Renal pelvis (tissue), 4 donors: ENCODE results near the gene ENDOD1. TPM values are rescaled to one million over a fixed set of nuclear protein-coding genes. Genes with fewer than 3 reads are reported as not detected.

ENCODE experiments used
- DNase-seq: peaks from one replicate; pipeline ENCODE4 v3.0.0-alpha.2; 2013
- polyA plus RNA-seq, 3 donors: library from polyadenylated mRNA; unstranded; fragments of 120-200 nt; gene quantifications; one replicate each; pipeline ENCODE4 v1.2.1, GENCODE V29; 2013; ENCODE audit not compliant: insufficient read length in 3 of 3

ENDOD1 gene
- polyA plus RNA-seq, 3 donors: 18.6 to 21.6 (median 19.3) TPM

GRCh38 chr11:95070471-95070870 is 19.2 kb upstream of the ENDOD1 start:
- DNase-seq: no peak

- DNase-seq: no peak
Observed at GRCh38 chr11:95072948-95073347, 16.7 kb upstream of the ENDOD1 start.

DNA sequence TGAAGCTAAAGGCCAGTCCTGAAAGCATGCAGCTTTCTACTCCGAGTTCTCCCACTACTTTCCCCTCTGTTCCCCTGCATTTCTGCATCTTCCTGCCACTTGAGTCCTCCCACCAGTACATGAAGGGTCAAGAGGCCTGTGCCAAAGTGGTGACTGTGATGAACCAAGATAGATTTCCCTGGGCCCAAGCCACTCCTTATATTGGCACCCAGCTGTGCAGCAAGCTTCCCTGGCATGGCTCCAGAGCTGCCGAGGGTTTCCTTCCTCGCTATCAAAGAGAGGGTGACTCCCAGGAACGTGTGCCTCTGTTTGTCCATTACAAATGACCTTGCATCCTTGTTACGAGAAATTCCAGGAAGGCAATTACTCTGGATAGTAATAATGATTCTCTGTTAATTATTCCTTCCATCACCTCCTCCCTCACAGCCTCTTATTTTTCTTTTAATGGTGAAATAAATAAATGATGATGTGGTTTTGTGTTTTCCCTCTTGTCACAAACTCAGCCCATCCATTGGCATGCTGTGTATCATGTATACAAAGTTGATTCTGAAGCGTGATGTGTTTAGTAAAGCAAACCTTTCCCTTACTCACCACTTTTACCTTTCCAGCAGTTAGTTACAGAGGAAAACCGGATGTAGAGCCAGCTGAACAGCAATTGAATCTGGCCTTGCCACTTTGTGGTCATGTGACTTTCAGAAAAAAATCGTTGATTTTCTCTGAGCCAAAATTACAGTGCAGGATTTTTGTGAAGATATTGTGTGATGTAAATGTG is 14.7 kb upstream of the ENDOD1 start:
- no peak for DNase-seq

- no peak for DNase-seq
Observed at GRCh38 chr11:95076416-95076815, 13.2 kb upstream of the ENDOD1 start.

DNA sequence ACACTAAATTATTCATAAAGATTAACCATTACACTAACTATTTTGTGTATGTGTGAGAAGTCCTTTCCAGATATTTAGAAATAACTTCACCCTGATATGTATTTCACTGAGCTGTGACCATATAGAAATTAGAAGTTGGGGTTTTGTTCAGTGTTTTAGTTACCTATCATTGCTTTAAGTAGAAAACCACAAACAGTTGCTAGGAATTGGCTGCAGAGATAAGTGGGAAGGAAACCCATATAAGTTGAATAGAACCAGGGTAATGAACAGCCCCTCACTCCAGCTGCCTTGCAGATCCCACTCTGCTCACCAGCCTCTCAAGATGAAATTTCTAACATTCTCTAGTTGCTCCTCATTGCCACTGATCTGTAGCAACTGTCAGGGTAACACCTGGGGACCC is 12.7 kb upstream of the ENDOD1 start:
- no peak for DNase-seq

- DNase-seq: no peak
Observed at GRCh38 chr11:95078526-95078925, 11.1 kb upstream of the ENDOD1 start.

DNA sequence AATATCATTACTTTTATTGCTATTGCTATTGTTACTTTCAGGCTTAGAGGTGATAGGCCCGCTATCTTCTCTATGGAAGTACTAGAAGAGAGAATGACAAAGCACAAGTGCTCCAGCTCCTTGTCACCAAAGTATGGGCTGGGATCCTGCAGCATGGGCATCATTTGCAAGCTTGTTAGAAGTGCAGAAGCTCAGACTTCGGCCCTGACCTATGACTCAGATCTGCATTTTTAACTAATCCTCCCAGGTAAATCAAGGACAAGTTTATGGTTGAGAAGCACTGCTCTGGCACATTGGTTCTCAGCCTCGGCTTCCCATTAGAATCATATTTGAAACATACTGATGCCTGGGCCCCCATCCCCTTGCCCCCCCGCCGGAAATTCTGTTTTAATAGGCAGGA is 8.6 kb upstream of the ENDOD1 start:
- DNase-seq: no peak

- no peak for DNase-seq
Observed at GRCh38 chr11:95081412-95081811, 8.2 kb upstream of the ENDOD1 start.

- DNase-seq: no peak
Observed at GRCh38 chr11:95082576-95083001, 7.1 kb upstream of the ENDOD1 start.

DNA sequence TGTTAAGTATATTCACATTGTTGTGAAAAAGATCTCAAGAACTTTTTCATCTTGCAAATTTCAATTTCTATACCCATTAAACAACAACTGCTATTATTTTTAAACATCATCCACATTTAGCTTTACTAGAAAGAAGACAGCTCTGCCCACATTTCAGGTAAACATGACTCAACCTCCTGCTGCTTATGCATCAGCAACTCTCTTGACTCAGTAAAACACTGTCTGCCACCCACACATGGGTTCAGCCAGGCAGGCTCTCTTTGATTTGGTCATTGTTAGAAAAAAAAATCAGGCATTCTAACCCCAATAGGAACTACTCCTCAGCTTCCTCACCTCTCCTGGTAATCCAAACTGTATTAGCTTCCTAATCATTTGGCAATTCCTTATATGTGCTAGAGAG is 5.1 kb upstream of the ENDOD1 start:
- no peak for DNase-seq

DNA sequence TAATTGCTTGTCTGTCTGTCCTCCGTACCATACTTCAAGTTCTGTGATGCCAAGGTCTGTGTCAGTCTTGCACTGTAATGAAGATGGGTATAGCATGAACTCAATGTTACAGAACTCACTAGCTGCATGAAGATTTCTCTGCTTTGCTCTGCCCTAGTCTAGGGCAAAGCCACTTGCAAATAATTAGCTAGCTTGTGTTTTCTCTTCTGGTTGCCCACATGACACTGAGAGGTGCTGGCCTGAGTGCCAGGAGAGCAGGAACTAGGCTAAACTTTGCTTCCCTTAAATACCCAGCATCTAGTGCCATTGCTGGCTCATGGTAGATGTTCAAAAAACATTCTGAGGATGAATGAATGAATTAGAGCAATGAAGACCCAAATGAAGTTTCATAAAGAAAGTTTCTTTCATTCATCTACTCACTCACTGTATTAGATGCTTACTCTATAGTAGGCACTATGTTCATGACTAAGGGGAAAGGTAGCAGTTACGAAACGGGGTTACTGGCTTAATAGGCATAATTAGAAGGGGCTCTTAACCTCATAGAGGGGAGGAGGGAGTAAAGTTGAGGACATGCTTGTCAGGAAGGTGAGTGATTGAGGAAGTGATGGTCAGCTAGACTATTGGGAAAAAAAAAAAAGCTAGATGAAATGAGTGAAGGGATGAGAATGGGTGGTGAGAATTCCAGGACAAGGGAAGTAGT is 4.4 kb upstream of the ENDOD1 start:
- no peak for DNase-seq

DNA sequence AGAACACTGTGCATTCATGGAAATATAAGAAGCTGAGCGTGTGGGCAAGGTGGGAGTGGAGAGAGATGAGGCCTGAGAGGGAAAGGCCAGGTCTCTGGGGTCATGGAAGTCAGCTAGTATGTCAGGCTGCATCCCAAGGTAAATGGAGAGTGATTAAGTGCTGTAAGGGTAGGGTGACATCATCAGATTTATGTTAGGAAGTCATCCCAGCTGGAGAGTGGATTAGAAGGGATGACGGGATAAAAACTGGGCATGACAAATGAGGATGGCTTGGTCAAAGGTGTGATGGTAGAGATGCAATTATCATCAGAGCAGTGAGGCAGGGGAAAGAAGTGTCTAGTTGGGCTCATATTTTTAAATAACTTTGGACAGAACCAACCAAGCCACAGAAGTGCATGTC is 3.5 kb upstream of the ENDOD1 start:
- no peak for DNase-seq

DNA sequence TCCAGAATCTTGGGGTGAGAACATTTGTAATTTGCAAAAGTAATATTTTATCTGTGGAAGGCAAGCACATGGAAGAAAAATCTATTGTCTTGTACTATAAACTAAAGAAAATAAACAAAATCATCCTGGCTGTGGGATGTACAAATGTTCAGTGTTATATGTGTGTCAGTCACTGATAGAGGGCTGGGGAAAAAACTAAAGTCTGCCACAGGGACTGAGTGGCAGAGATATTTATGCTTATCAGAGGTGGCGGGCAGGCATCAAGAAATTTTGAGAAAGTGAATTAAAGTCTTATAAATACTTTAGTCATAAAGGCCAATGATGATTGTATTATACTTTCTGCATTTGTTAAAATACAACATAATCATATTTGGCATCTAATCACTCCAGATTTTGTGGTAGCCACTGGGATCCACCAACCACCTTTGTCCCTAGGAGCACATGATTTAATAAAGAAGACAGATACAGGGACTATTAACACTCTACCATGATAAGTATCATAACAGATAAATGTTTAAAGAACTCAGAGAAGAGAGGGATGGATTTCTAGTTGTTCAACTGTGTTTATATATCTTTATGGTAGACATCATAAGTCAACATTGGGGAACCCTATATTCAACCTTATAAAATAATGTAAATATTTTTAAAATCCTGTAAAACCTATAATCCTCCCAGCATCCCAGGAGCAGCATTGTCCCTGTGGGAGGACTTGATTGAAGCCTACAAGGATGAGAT is 2.6 kb upstream of the ENDOD1 start:
- DNase-seq: no peak

GRCh38 chr11:95088946-95089619 is 563 bp upstream of the ENDOD1 start:
- DNase-seq: no peak

DNA sequence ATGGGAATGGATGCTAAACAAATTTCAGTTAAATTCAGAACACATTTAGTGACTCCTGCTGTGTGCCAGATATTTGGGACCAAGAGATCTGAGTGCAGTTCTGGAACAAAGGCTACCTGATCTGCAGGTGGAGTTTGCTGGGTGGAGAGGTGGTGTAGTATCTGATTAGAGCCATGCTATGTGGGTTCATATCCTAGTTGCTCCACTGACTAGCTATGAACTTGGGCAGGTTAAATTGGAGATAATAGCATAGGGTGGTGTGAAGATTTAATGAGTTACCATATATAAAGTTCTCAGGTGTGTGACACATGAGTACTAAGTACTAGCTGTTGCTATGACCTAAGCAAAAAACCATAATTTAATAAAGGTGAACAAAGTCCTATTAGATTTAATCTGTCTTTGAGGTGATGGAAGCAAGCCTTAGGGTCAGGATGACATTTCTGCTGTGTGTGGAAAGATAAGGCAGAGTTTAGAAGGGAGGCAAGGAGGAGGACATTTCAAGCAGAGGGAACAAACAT is 2.1 kb downstream of the ENDOD1 start:
- no peak for DNase-seq

- DNase-seq: no peak
Observed at GRCh38 chr11:95092549-95093324, 3.1 kb downstream of the ENDOD1 start.

GRCh38 chr11:95093548-95093947 is 3.9 kb downstream of the ENDOD1 start:
- no peak for DNase-seq

DNA sequence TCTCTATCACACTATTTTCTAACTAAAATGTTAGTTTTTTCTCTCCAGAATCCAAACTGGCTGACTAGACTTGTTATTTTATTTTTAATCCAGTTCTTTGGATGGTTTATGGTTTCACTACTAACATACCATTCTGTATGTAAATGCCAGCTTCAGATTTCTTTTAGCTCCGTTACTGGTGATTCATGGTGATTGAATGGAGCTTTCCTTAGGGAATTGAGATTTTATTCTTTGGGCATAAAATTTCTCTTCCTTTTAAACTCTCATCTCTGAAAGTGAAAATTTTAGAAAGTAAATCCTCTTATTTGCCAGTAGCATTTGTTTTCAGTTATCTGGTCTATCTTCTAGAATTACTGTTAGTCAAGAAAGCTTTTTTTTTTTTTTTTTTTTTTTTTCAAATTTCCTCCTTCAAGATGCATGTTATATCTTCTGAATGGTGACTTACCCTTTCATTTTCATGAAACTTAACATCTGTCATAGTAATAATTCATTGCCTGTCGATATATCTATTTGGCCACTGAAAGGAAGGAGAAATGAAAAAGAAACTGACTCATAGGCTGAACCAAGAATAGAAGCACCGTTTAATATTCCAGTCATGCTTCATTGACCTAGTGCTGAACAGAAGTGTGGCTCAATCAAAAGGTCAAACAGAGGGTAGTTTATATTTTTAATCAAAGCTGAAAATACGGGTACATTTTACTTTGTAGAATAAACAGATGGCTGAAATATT is 6.4 kb downstream of the ENDOD1 start:
- no peak for DNase-seq

DNA sequence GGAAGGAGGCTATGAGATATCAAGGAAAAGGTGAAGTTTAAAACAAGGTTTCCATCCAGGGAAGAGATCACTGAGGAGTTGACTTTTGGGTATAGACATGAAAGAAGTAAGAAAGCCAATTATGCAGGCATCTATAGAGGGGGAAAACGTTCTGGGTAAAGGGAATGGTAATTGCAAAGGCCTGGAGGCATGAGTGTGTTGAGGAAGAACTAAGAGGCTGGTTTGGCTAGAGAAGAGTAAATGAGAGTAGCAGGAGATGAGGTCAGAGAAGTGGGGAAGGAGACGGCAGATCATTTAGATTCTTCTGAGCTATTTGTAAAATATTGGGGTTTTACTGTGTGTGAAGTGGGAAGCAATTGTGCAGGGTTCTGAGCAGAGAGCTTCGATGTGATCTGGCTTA is 7.6 kb downstream of the ENDOD1 start:
- no peak for DNase-seq

DNA sequence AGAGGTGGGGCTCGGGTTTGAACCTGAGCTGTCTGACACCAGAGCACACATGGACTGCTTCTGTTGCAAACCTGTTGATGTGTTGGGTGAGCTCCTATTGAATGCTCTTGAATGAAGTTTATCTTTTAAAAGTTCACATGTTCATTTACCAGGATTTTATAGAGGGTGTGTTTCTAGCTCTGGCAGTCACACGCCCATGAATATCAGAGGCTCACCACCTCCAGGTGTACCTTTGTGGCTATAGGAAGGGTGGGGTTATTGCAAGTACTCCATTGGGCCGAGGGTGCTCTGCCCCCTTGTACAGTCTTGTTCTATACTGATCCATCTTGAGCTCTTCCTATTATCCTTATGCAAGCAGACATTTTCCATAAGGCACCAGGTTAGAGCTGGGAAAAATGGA is 9.2 kb downstream of the ENDOD1 start:
- no peak for DNase-seq
